Stimulated activated CD8-positive, alpha-beta memory T cell treated with anti-CD3 and anti-CD28 coated beads, Interleukin-4, amount 100 ng/mL, for 24 hours (primary cell): ENCODE results near the gene IFI16.
"Not testable (repeated sequence)": the region's sequence is repeated elsewhere in the genome, so short reads cannot be mapped to it uniquely, and the experiment has no call there.

Experiments
- DNase-seq: peaks from one replicate; pipeline ENCODE4 v3.0.0-alpha.2; 2020; ENCODE audit warnings: low read depth

IFI16 gene

GRCh38 chr1:159100589-159100988 lies 90.9 kb downstream of the IFI16 start:
- no peak for DNase-seq

GRCh38 chr1:159103021-159103420 lies 93.3 kb downstream of the IFI16 start:
- not testable (repeated sequence) for DNase-seq
